Measurements from ENCODE around the gene CASP8AP2.
"Not testable (repeated sequence)": the region's sequence is repeated elsewhere in the genome, so short reads cannot be mapped to it uniquely, and the experiment has no call there.

CASP8AP2 gene

GRCh38 chr6:89818977-89819335 lies 10.7 kb upstream of the CASP8AP2 start:
- FAIRE-seq, result peak; percentile 9
- no peak for DNase-seq (ENCODE audit: extremely low spot score, insufficient read length, low read depth)

DNA sequence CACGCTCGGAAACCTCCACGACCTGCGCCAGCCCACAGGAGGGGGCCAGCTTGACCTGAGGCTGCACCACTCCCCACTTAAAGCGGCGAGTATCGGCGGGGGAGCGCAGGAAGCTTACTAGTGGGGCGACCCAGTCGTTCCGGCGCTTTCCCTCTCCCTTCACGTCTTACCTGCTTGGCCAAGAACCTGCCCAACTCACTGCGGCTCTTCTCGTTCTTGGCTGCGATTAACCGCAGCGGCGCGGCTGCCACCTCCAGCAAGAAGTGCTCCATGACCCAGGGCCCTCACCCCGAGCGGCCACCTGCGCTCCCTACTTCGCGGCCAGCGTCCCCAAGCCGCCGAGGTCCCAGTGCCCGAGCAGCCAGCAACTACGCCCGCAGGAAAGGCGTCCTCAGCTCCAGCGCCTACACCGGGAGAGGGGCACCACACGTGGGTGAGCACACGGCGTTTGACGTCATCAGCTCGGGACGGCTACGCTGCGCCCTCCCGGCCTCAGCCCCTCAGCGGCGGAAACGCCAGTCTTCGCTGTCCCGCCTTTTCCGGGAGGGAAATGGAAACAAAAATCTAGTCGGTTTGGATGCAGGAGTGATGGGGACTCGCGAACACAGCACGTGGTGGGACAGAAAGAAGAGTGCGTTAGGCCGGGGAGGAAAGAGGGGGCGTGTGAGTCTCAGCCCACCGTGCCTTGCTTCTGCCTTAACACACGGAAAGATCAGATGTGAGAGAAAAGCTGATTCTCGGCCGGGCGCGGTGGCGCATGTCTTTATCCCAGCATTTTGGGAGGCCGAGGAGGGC lies 10.1 kb upstream of the CASP8AP2 start, which contains the start of gene MDN1:
Gene MDN1 (minus strand): TSS at position 459 of the 795 bp plus-strand sequence. CDS start 187 bp downstream, at position 272.
- DNase-seq (ENCODE audit: extremely low spot score, insufficient read length, low read depth), result peak; percentile 81
- peak; percentile 98 for FAIRE-seq

GRCh38 chr6:89826029-89826528 lies 3.6 kb upstream of the CASP8AP2 start:
- no peak for FAIRE-seq
- no peak for DNase-seq (ENCODE audit: extremely low spot score, insufficient read length, low read depth)

DNA sequence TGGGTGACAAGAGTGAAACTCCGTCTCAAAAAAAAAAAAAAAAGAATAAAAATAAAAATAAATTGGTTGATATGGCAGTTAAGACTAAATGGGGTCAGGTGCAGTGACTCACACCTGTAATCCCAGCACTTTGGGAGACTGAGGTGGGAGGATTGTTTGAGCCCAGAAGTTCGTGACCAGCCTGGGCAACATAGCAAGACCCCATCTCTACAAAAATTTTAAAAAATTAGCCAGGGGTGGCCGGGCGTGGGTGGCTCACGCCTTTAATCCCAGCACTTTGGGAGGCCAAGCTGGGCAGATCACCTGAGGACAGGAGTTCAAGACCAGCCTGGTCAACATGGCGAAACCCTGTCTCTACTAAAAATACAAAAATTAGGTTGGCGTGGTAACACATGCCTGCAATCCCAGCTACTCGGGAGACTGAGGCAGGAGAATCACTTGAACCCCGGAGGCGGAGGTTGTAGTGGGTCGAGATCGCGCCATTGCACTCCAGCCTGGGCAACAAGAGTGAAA lies 1.1 kb upstream of the CASP8AP2 start:
- not testable (repeated sequence) for FAIRE-seq; DNase-seq (ENCODE audit: extremely low spot score, insufficient read length, low read depth)

DNA sequence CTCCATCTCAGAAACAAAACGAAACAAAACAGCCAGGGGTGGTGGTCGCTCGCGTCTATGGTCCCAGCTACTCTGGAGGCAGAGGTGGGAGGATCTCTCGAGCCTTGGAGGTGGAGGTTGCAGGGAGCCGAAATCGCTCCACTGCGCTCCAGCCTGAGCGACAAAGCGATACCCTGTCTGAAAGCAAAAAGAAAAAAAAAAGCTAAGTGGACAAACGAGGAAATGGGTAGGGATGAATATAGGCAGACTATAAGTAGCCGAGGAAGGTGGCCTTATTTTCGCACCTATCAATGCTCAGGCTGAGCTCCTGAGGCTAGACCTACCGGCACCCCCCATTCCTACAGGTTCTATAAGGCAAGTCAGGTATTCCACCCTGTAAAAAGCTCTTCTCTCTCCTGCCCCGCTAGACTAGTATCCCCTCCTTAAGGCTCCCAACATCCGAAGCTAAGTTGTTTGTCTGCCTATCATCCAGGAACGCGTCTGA lies 650 bp upstream of the CASP8AP2 start:
- FAIRE-seq (no peak), DNase-seq (ENCODE audit: extremely low spot score, insufficient read length, low read depth) (no peak)

DNA sequence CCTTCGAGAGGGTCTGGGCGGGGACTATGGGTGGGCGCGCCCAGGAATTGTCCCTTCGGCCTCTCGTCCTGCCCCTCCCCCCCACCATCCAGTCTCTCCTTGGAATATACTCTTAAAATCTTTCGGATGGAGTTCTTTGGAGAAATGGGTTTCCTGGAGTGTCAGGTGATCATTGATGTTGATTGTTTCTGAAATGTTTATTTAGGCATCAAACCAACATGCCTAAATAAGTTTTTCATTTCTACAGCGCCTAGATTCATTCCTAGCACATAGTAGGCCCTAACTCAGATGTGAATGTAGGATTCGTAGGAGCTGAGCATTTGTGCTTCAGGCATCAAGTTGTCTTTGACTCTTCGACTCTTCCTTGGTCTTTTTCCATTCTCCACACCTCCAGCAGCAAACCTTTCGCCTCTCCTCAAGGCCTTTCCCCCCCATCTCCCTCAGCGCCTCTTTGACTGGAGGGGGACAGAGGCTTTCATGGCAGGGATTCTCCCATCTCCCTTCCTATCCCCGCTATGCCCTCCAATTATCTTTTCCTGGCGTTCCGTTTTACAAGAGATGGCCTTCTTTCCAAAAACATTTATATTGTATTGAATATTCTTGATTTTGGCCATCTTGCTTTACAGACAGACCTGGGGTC lies 610 bp downstream of the CASP8AP2 start:
- DNase-seq (ENCODE audit: extremely low spot score, insufficient read length, low read depth) (no peak), FAIRE-seq (no peak)

GRCh38 chr6:89834884-89835792 lies 5.5 kb downstream of the CASP8AP2 start:
- DNase-seq (ENCODE audit: extremely low spot score, insufficient read length, low read depth) (no peak), FAIRE-seq (peak; percentile 97)

DNA sequence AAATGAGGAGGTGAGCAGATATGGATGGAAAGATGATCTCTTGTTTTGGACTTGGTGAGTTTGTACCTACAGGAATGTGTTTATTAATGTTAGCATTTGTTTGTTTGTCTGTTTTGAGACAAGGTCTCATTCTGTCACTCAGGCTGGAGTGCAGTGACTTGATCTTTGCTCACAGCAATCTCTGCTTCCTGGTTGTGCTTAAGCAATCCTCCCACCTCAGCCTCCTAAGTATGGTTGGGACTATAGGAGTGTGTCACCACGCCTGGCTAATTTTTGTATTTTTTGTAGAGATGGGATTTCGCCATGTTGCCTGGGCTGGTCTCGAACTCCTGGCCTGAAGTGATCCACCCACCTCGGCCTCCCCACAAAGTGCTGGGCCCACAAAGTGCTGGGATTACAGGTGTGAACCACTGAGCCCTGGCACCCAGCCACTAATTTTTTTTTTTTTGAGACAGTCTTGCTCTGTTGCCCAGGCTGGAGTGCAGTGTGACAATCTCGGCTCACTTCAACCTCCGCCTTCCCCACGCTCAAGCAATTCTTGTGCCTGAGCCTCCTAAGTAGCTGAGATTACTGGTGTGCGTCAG lies 7.1 kb downstream of the CASP8AP2 start:
- DNase-seq (ENCODE audit: extremely low spot score, insufficient read length, low read depth) (no peak), FAIRE-seq (no peak)

DNA sequence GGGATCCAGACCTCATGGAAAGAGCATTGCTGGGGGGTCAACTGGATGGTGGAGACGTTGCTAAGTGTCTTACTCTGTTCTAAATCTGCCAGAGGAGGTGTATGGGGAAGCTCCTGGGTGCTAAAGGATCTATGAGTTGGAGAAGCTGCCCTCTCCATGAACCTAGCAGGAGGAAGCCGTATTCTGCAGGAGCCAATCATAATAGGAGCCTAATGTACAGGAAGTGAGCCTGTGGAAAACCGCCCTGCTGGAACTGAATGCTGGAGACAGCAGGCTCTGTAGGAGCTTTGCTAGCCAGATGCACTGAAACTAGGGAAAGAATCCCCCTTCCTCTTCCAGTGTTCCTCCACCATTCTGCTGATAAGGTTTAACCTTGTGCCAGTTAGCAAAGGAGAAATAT lies 10.9 kb downstream of the CASP8AP2 start:
- no peak for FAIRE-seq
- no peak for DNase-seq (ENCODE audit: extremely low spot score, insufficient read length, low read depth)

DNA sequence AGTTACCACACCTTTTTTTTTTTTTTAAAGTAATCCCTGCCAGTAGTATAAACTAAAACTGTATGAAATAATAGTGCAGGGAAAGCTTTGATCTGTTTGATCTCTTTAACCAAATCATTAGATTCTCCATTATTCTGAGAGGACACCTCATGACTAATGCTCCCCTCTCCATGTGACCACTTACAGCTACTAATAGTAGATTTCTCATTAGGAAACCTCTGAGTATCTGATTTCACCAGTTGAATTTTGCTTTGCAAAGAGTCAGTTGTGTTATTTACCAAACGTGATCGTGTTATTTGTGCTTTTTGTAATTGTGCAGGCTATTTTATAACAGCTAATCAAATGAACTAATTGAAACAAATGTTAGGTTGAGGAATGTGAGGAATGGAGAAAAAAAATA lies 12.5 kb downstream of the CASP8AP2 start:
- FAIRE-seq (no peak), DNase-seq (ENCODE audit: extremely low spot score, insufficient read length, low read depth) (no peak)

DNA sequence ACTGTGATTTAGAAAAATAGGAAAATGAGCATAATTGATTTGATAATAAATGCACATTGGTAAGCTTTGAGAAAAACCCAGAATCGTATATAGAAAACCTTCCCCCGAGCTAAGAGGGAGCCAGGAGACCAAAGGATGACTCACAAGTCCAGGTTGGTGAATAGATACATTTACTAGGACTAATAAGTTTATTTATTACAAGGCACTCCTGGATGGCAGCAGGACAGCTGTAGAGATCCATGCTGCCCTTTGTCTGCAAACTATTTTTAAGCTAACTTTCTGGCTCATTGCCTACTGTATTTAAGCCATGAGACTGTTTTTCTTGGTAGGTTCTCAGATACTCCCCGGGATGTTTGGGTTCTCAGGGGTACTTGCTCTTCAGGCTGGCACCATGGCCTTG lies 13.4 kb downstream of the CASP8AP2 start:
- FAIRE-seq (no peak), DNase-seq (ENCODE audit: extremely low spot score, insufficient read length, low read depth) (no peak)

DNA sequence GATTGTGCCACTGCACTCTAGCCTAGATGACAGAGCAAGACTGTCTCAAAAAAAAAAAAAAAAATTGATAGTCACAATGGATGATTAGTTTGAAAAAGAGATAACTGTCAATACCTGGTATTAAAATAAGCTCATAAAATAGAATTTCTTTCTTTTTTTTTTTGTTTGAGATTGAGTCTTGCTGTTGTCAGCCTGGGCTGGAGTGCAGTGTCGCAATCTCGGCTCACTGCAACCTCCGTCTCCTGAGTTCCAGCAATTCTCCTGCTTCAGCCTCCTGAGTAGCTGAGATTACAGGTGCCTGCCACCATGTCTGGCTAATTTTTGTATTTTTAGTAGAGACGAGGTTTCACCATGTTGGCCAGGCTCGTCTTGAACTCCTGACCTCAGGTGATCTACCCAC lies 17.8 kb downstream of the CASP8AP2 start:
- DNase-seq (ENCODE audit: extremely low spot score, insufficient read length, low read depth); FAIRE-seq: not testable (repeated sequence)

DNA sequence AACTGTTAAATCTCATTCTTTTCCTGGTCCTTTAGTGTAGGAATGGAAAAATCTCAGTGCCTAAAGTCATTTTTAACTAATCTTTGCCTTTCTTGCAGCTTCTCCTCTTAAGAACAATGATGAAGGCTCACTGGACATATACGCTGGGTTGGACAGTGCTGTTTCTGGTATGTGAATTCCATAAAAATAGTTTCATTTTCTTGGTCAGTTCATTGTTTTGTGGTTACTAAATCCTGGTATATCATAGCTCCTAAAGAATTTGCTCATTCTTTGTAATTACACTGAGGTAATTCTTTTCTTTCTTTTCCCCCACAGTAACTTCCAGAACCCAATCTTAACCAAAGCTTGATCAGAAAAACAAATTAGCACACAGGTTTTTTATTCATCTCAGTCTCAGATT lies 23.4 kb downstream of the CASP8AP2 start:
- FAIRE-seq (no peak), DNase-seq (ENCODE audit: extremely low spot score, insufficient read length, low read depth) (no peak)

GRCh38 chr6:89858041-89858440 lies 28.4 kb downstream of the CASP8AP2 start:
- FAIRE-seq (no peak), DNase-seq (ENCODE audit: extremely low spot score, insufficient read length, low read depth) (no peak)

GRCh38 chr6:89859744-89860143 lies 30.1 kb downstream of the CASP8AP2 start:
- FAIRE-seq, result peak; percentile 71
- DNase-seq (ENCODE audit: extremely low spot score, insufficient read length, low read depth), result no peak

DNA sequence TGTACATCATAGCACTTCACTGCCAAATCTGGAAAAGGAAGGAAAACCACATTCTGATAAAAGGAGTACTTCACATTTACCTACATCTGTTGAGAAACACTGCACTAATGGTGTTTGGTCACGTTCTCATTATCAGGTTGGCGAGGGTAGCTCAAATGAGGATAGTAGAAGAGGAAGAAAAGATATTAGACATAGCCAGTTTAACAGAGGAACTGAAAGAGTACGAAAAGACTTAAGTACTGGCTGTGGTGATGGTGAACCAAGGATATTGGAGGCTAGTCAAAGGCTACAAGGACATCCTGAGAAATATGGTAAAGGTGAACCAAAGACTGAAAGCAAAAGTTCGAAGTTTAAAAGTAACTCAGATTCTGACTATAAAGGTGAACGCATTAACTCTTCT lies 32.6 kb downstream of the CASP8AP2 start:
- DNase-seq (ENCODE audit: extremely low spot score, insufficient read length, low read depth) (peak; percentile 14), FAIRE-seq (peak; percentile 68)

DNA sequence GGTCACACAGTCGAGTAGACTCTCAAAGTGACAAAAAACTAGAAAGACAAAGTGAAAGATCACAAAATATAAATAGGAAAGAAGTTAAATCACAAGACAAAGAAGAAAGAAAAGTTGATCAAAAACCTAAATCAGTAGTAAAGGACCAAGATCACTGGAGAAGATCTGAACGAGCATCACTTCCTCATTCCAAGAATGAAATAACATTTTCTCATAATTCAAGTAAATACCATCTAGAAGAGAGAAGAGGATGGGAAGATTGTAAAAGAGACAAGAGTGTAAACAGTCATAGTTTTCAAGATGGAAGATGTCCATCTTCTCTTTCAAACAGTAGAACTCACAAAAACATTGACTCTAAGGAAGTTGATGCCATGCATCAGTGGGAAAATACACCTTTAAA lies 33.0 kb downstream of the CASP8AP2 start:
- DNase-seq (ENCODE audit: extremely low spot score, insufficient read length, low read depth), result no peak
- FAIRE-seq, result peak; percentile 39

GRCh38 chr6:89866024-89866678 lies 36.5 kb downstream of the CASP8AP2 start:
- DNase-seq (ENCODE audit: extremely low spot score, insufficient read length, low read depth) (no peak), FAIRE-seq (no peak)

DNA sequence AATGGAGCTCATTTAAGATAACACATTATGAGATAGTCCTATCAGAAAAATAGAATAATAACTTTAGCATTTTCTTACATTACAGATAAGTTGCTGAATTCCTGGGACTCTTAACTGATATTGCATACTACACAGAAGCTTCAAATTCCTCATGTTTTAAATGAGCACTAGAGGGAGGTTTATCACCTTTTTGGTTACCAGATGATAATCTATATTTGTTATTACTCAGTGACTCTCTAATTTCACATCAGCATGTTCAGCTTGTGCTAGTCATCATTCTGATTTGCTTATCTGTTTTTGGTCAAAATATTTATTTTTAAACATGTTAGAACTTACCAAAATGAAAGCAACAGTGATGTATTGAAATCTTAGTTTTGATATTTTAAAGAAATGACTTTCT lies 44.0 kb downstream of the CASP8AP2 start:
- FAIRE-seq (no peak), DNase-seq (ENCODE audit: extremely low spot score, insufficient read length, low read depth) (no peak)
